Renal cortex interstitium (tissue), 15 donors: ENCODE results near the gene RAB11A. TPM values are rescaled to one million over a fixed set of nuclear protein-coding genes. Genes with fewer than 3 reads are reported as not detected.

Experiments used
- DNase-seq, 11 donors: peaks; one replicate each; pipeline ENCODE4 v3.0.0-alpha.2; 2013; ENCODE audit warnings: low read depth in 9 of 11, low spot score in 4 of 11; ENCODE audit errors: extremely low read depth in 1 of 11
- long read RNA-seq, 16 experiments: transcript quantifications; one replicate each; lab custom pipeline, GENCODE V29; 2026
- polyA plus RNA-seq, 3 donors: library from polyadenylated mRNA; unstranded; fragments of 120-200 nt; gene quantifications; one replicate each; pipeline ENCODE4 v1.2.1, GENCODE V29; 2013; ENCODE audit not compliant: insufficient read length in 3 of 3

RAB11A gene
- polyA plus RNA-seq = 100 to 1,000 TPM; 241 to 309 (median 276) TPM
- long read RNA-seq, donor 1, full-length matches to known transcripts = 57 of 90 reads
- long read RNA-seq, donor 1, partial matches to known transcripts = 15 of 90 reads
- long read RNA-seq, donor 1, other reads (novel, unspliced or antisense) = 18 of 90 reads
- long read RNA-seq, donor 2, full-length matches to known transcripts = 47 of 69 reads
- long read RNA-seq, donor 2, partial matches to known transcripts = 12 of 69 reads
- long read RNA-seq, donor 2, other reads (novel, unspliced or antisense) = 10 of 69 reads
- long read RNA-seq, donor 3, full-length matches to known transcripts = 89 of 117 reads
- long read RNA-seq, donor 3, partial matches to known transcripts = 11 of 117 reads
- long read RNA-seq, donor 3, other reads (novel, unspliced or antisense) = 17 of 117 reads
- long read RNA-seq, donor 4, full-length matches to known transcripts = 55 of 93 reads
- long read RNA-seq, donor 4, partial matches to known transcripts = 29 of 93 reads
- long read RNA-seq, donor 4, other reads (novel, unspliced or antisense) = 9 of 93 reads
- long read RNA-seq, donor 5 = 0 reads
- long read RNA-seq, donor 6, full-length matches to known transcripts = 48 of 55 reads
- long read RNA-seq, donor 6, partial matches to known transcripts = 0 of 55 reads
- long read RNA-seq, donor 6, other reads (novel, unspliced or antisense) = 7 of 55 reads
- long read RNA-seq, donor 7, full-length matches to known transcripts = 86 of 131 reads
- long read RNA-seq, donor 7, partial matches to known transcripts = 27 of 131 reads
- long read RNA-seq, donor 7, other reads (novel, unspliced or antisense) = 18 of 131 reads
- long read RNA-seq, donor 8 = 0 reads
- long read RNA-seq, donor 9, full-length matches to known transcripts = 57 of 117 reads
- long read RNA-seq, donor 9, partial matches to known transcripts = 47 of 117 reads
- long read RNA-seq, donor 9, other reads (novel, unspliced or antisense) = 13 of 117 reads
- long read RNA-seq, donor 10, full-length matches to known transcripts = 64 of 95 reads
- long read RNA-seq, donor 10, partial matches to known transcripts = 22 of 95 reads
- long read RNA-seq, donor 10, other reads (novel, unspliced or antisense) = 9 of 95 reads
- long read RNA-seq, donor 11, full-length matches to known transcripts = 44 of 44 reads
- long read RNA-seq, donor 11, partial matches to known transcripts = 0 of 44 reads
- long read RNA-seq, donor 11, other reads (novel, unspliced or antisense) = 0 of 44 reads
- long read RNA-seq, donor 12, full-length matches to known transcripts = 23 of 32 reads
- long read RNA-seq, donor 12, partial matches to known transcripts = 0 of 32 reads
- long read RNA-seq, donor 12, other reads (novel, unspliced or antisense) = 9 of 32 reads
- long read RNA-seq, donor 13 = 0 reads
- long read RNA-seq, donor 14, full-length matches to known transcripts = 56 of 73 reads
- long read RNA-seq, donor 14, partial matches to known transcripts = 0 of 73 reads
- long read RNA-seq, donor 14, other reads (novel, unspliced or antisense) = 17 of 73 reads
- long read RNA-seq, donor 15, full-length matches to known transcripts = 27 of 33 reads
- long read RNA-seq, donor 15, partial matches to known transcripts = 0 of 33 reads
- long read RNA-seq, donor 15, other reads (novel, unspliced or antisense) = 6 of 33 reads
- long read RNA-seq, donor 16, full-length matches to known transcripts = 121 of 161 reads
- long read RNA-seq, donor 16, partial matches to known transcripts = 15 of 161 reads
- long read RNA-seq, donor 16, other reads (novel, unspliced or antisense) = 25 of 161 reads

- DNase-seq = peak; percentile 90 to 96 (median 94)
Observed at GRCh38 chr15:65869126-65869953, at the start of gene RAB11A. Gene RAB11A, plus strand, starts transcription at chr15:65869491. Its CDS starts 95 bp downstream, at chr15:65869586.

- DNase-seq = no peak
Observed at GRCh38 chr15:65819563-65819960, 49.7 kb upstream of the RAB11A start.

- DNase-seq = no peak
Observed at GRCh38 chr15:65821070-65821469, 48.2 kb upstream of the RAB11A start.

DNA sequence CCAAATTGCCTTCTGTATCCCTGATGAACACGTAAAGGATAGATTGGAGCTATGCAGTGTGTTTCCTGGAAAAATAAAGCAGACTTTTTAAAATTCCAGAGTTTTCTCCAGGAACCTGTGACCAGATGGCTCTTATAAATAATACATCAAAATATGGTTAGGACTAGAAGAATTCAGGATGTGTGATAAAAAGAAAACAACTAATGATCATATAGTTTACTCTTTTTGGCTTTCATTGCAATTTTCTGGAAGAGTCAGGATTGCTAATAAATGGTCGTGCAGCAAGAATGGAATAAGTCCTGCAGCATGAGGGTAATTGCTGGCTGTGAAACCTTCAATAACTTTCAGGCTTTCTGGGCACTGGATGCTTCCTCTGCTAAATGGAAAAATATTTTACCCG is 47.0 kb upstream of the RAB11A start:
- DNase-seq = no peak

DNA sequence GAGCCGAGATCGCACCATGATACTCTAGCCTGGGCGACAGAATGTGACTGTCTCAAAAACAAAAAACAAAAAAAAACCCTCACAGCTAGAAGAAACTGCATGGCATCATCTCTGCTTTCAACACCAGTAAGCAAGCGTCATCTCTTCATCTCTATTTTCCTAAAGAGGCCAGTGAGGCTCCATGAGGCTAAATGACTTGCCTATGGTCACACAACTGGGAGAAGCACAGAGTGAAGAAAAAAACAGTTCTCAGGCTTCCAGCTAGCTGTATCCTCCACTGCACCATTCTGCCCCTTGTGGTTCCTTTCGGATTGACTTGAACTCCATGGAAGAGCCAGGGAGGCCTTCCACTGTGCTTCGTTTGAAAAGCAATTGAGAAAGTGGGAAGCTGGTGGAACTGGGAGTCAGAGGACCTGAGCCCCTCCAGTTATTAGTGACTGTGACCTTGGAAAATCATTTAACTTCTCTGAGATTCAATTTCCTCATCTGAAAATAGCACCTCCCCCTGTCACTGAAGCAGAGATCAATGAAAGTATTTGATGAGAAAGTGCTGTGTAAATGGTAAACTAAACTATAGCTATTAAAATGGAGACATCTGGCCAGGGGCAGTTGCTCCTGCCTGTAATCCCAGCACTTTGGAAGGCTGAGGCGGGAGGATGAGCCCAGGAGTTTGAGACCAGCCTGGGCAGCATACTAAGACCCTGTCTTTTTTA is 45.1 kb upstream of the RAB11A start:
- peak in 3 of 11 donors; percentile 35 to 54 (median 40) for DNase-seq

DNA sequence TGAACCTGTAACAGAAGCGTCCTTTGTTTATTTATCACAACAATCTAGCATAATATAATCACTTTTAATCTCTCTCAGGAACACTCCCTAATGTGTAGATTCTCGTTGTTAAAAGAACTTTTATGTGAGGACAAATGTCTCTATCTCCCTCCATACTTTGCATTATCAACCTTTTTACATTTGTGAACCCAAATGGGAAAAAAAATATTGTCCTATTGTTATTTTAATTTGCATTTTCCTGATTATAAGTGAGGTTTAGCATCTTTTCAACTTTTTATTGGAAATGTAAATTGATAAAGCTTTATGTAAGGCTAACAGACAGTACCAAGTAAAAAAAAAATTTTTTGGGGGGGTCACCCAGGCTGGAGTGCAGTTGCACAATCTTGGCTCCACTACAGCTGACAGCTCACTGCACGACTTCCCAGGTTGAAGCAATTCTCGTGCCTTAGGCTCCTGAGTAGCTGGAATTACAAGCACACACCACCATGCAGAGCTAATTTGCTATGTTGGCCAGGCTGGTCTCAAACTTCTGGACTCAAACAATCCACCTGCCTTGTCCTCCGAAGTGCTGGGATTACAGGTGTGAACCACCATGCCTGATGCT is 44.2 kb upstream of the RAB11A start:
- DNase-seq = no peak

- no peak for DNase-seq
Observed at GRCh38 chr15:65827065-65827464, 42.2 kb upstream of the RAB11A start.

DNA sequence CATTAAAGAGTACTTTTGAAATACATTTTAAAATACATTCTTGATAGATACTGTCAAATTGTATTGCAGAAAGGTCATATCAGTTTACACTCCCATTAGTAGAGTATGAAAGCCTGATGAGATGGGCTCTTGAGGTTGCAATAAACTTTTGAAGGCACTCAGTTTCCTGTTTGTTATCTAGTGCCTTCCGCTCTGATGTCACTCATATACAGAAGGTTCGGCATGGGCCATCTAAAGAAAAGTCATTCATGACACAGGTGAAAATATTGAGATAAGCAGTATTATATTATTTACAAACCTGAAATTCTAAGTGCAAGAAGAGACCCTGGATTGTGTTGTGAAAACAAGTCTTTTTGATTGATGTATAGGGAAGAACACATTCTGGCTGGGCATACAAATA is 40.7 kb upstream of the RAB11A start:
- no peak for DNase-seq

- DNase-seq = no peak
Observed at GRCh38 chr15:65829130-65829764, 40.0 kb upstream of the RAB11A start.

- DNase-seq = peak; percentile 60 to 85 (median 73)
Observed at GRCh38 chr15:65832549-65833364, 36.5 kb upstream of the RAB11A start.

GRCh38 chr15:65833501-65834205 is 35.6 kb upstream of the RAB11A start:
- DNase-seq = no peak

DNA sequence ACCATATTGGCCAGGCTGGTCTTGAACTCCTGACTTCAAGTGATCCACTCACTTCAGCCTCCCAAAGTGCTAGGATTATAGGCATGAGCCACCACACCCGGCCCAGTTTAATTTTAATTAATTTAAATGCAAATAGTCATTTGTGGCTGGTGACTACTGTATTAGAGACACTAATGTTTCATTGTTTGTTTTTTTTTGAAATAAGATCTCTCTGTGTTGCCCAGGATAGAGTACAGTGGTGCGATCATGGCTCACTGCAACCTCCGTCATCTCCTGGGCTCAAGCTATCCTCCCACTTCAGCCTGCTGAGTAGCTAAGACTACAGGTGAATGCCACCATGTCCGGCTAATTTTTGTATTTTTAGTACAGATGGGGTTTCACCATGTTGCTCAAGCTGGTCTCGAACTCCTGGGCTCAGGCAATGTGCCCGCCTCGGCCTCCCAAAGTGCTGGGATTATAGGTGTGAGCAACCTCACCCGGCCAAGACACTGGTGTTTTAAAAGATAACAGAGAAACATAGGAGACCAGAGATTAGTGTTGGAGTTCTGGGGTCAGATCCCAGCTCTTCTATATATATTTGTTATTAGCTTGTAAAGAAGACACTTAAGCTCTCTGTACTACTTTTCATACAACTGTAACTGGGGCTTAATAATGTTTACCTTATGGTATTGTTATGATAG is 34.5 kb upstream of the RAB11A start:
- DNase-seq = no peak

- peak in 2 of 11 donors; percentile 36 for DNase-seq
Observed at GRCh38 chr15:65835447-65835846, 33.8 kb upstream of the RAB11A start.

DNA sequence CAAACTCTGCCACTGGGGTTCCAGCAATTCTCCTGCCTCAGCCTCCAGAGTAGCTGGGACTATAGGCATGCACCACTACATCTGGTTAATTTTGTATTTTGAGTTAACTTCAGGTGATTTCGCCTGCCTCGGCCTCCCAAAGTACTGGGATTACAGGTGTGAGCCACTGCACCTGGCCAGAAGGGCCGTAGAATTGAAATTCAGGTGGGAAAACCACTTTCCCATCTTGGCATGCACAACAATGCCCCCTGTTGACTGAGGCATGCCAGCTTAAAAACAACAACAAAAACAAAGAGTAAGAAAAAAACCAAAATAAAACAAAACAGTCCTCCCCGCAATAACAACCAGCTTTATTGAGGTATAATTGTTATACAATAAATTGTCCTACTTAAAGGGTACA is 32.6 kb upstream of the RAB11A start:
- DNase-seq = no peak
